GM23248 (cell line): ENCODE results near the gene SFMBT2. TPM values are rescaled to one million over a fixed set of nuclear protein-coding genes. Genes with fewer than 3 reads are reported as not detected.

ENCODE experiments used
- DNase-seq: peaks from one replicate; pipeline ENCODE4 v3.0.0-alpha.2; 2015
- H2AFZ ChIP-seq: fragments of 200-600 bp; sonication (generic); 2 replicates; pipeline ENCODE4 v1.6.1; 2016; ENCODE audit warnings: antibody characterized with exemption
- H3F3A ChIP-seq: fragments of 200-600 bp; sonication (generic); 2 replicates; pipeline ENCODE4 v1.6.1; 2016; ENCODE audit warnings: mild to moderate bottlenecking, antibody characterized with exemption, mixed run types; ENCODE audit not compliant: insufficient read depth
- H3K27ac ChIP-seq: fragments of 200-600 bp; sonication (generic); 2 replicates; pipeline ENCODE4 v1.5.1; 2016; ENCODE audit warnings: mild to moderate bottlenecking
- H3K27me3 ChIP-seq: fragments of 200-600 bp; sonication (generic); replicated peaks from 2 replicates; pipeline ENCODE4 v1.6.1; 2016; ENCODE audit warnings: mild to moderate bottlenecking; ENCODE audit not compliant: insufficient read depth
- H3K36me3 ChIP-seq: fragments of 200-600 bp; sonication (generic); 2 replicates; pipeline ENCODE4 v1.6.1; 2016; ENCODE audit warnings: low read depth, mild to moderate bottlenecking
- H3K4me1 ChIP-seq: fragments of 200-600 bp; sonication (generic); 2 replicates; pipeline ENCODE4 v1.6.1; 2016; ENCODE audit warnings: mild to moderate bottlenecking; ENCODE audit not compliant: insufficient read depth
- H3K4me2 ChIP-seq: fragments of 200-600 bp; sonication (generic); one replicate; pipeline ENCODE4 v1.6.1; 2016; ENCODE audit warnings: mild to moderate bottlenecking; ENCODE audit not compliant: unreplicated experiment
- H3K4me3 ChIP-seq: fragments of 200-600 bp; sonication (generic); 2 replicates; pipeline ENCODE4 v1.5.1; 2016; ENCODE audit warnings: mild to moderate bottlenecking
- H3K79me2 ChIP-seq: fragments of 200-600 bp; sonication (generic); 2 replicates; pipeline ENCODE4 v1.6.1; 2016; ENCODE audit warnings: mild to moderate bottlenecking; ENCODE audit not compliant: insufficient read depth
- H3K9ac ChIP-seq: fragments of 200-600 bp; sonication (generic); 2 replicates; pipeline ENCODE4 v1.6.1; 2016; ENCODE audit warnings: mild to moderate bottlenecking
- H3K9me2 ChIP-seq: fragments of 200-600 bp; sonication (generic); 2 replicates; pipeline ENCODE4 v1.6.1; 2016; ENCODE audit warnings: mixed run types, mild to moderate bottlenecking, moderate library complexity; ENCODE audit not compliant: insufficient read depth
- H3K9me3 ChIP-seq: fragments of 200-600 bp; sonication (generic); one replicate; pipeline ENCODE4 v1.6.1; 2017; ENCODE audit warnings: low read depth
- H4K20me1 ChIP-seq: fragments of 200-600 bp; sonication (generic); 2 replicates; pipeline ENCODE4 v1.6.0; 2016; ENCODE audit not compliant: insufficient read depth
- EZH2 ChIP-seq: fragments of 200-600 bp; sonication (generic); IDR thresholded peaks from 2 replicates; pipeline ENCODE4 v1.6.1; 2018; ENCODE audit warnings: antibody characterized with exemption, mild to moderate bottlenecking; ENCODE audit not compliant: insufficient read depth, poor library complexity, severe bottlenecking
- EZH2phosphoT487 ChIP-seq: fragments of 200-600 bp; sonication (generic); IDR thresholded peaks from 2 replicates; pipeline ENCODE4 v1.6.1; 2018; ENCODE audit warnings: antibody characterized with exemption, moderate library complexity, mild to moderate bottlenecking, low read depth; ENCODE audit not compliant: insufficient read depth
- whole genome bisulfite sequencing, 2 experiments: methylation state at CpG; one replicate each; pipeline ENCODE4 v1.1.6; 2015 to 2017; ENCODE audit warnings: low lambda C conversion rate in 2 of 2, low coverage in 1 of 2; ENCODE audit errors: missing lambda C conversion rate in 2 of 2; 5-methylcytosine and 5-hydroxymethylcytosine counted together
- in situ Hi-C: fragments of 300-500 bp; cut with MboI; formaldehyde crosslinking; loops from 2 replicates; pipeline ENCODE4 v1.15.0; 2020
- polyA plus RNA-seq: library from polyadenylated mRNA; unstranded; fragments of >200 nt; fragmentation: Nextera tagmentation; extraction: Ambion mirVana; gene quantifications from 2 replicates; pipeline ENCODE4 v1.2.1, GENCODE V29; 2016
- total RNA-seq: library from RNA; depleted of rRNA; stranded (reverse); fragments of >200 nt; shearing (Covaris generic); gene quantifications from 2 replicates; pipeline ENCODE4 v1.2.3, GENCODE V29; 2014

Gene SFMBT2
- total and polyA plus RNA-seq, 2 experiments from 2014 or later, result 0.22 TPM; not detected in 1

- H4K20me1 ChIP-seq, result no peaks in the 10 kb centered on the region
- TF ChIP-seq EZH2, result no peak
- TF ChIP-seq EZH2phosphoT487, result no peak
- WGBS, 2 experiments, result 78 to 90% methylated on average over 7 of the region's 7 CpGs
These were observed 114.2 kb downstream of the SFMBT2 start for GRCh38 chr10:7296648-7297047.

GRCh38 chr10:7296076-7296475, 114.8 kb downstream of the SFMBT2 start:
- Histone ChIP-seq H3K9me3 (no peaks in the 10 kb centered on the region), H3K27me3 (no peaks in the 10 kb centered on the region), H3K9ac (no peak overlapping the region), H3K4me1 (no peaks in the 10 kb centered on the region), H3F3A (no peaks in the 10 kb centered on the region), H3K9me2 (no peaks in the 10 kb centered on the region), H3K36me3 (no peaks in the 10 kb centered on the region), H2AFZ (no peak overlapping the region), H4K20me1 (no peaks in the 10 kb centered on the region), H3K27ac (no peak overlapping the region), H3K4me2 (no peak overlapping the region), H3K4me3 (no peak overlapping the region), H3K79me2 (no peaks in the 10 kb centered on the region)
- TF ChIP-seq EZH2 (no peak), EZH2phosphoT487 (no peak)
- in situ Hi-C loops, result no loop called here
- no peak for DNase-seq

More at GRCh38 chr10:7296648-7297047, 114.2 kb downstream of the SFMBT2 start:
- Histone ChIP-seq H3K9me2 (no peaks in the 10 kb centered on the region), H3K27me3 (no peaks in the 10 kb centered on the region), H3K9ac (no peak overlapping the region), H3K36me3 (no peaks in the 10 kb centered on the region), H3K4me3 (no peak overlapping the region), H3K4me1 (no peaks in the 10 kb centered on the region), H2AFZ (no peak overlapping the region), H3K79me2 (no peaks in the 10 kb centered on the region), H3K9me3 (no peaks in the 10 kb centered on the region), H3K27ac (no peak overlapping the region), H3F3A (no peaks in the 10 kb centered on the region), H3K4me2 (no peak overlapping the region)
- DNase-seq, result no peak
- in situ Hi-C loops, result no loop called here

- Histone ChIP-seq H3K9me3 (no peaks in the 10 kb centered on the region), H4K20me1 (no peaks in the 10 kb centered on the region), H2AFZ (no peak overlapping the region), H3K27ac (no peak overlapping the region), H3K4me2 (no peak overlapping the region), H3K9ac (no peak overlapping the region), H3K27me3 (no peaks in the 10 kb centered on the region), H3K36me3 (no peaks in the 10 kb centered on the region), H3K4me1 (no peaks in the 10 kb centered on the region), H3K79me2 (no peaks in the 10 kb centered on the region), H3K4me3 (no peak overlapping the region), H3K9me2 (no peaks in the 10 kb centered on the region), H3F3A (no peaks in the 10 kb centered on the region)
- in situ Hi-C loops, result no loop called here
- no peak for TF ChIP-seq EZH2
- no peak for TF ChIP-seq EZH2phosphoT487
- no peak for DNase-seq
- WGBS, 2 experiments, result 55 to 57% methylated on average over 3 of the region's 3 CpGs
These were observed 117.4 kb downstream of the SFMBT2 start for GRCh38 chr10:7293378-7293920.

- no peak overlapping the region for H3K27ac ChIP-seq
- H3F3A ChIP-seq, result no peaks in the 10 kb centered on the region
- H3K79me2 ChIP-seq, result no peaks in the 10 kb centered on the region
- 54 to 61% methylated on average over 8 of the region's 8 CpGs for WGBS, 2 experiments
- no peaks in the 10 kb centered on the region for H3K9me3 ChIP-seq
- H3K4me1 ChIP-seq, result no peaks in the 10 kb centered on the region
- TF ChIP-seq EZH2 (no peak), EZH2phosphoT487 (no peak)
- in situ Hi-C loops, result no loop called here
- no peak for DNase-seq
- no peaks in the 10 kb centered on the region for H3K36me3 ChIP-seq
- no peak overlapping the region for H3K9ac ChIP-seq
- no peak overlapping the region for H3K4me2 ChIP-seq
- no peaks in the 10 kb centered on the region for H3K27me3 ChIP-seq
- no peak overlapping the region for H3K4me3 ChIP-seq
- no peaks in the 10 kb centered on the region for H3K9me2 ChIP-seq
- H2AFZ ChIP-seq, result no peak overlapping the region
- no peaks in the 10 kb centered on the region for H4K20me1 ChIP-seq
These were observed 119.2 kb downstream of the SFMBT2 start for GRCh38 chr10:7291487-7292270.
